GM12874 (cell line): ENCODE results near the gene ZNF587.
A peak's percentile ranks its signal among the peaks of the same experiment; 100 is the strongest.

Experiments
- CTCF ChIP-seq: IDR thresholded peaks from 2 replicates; pipeline ENCODE4 v1.5.1; 2011; ENCODE audit warnings: low read depth, mild to moderate bottlenecking, control low read depth, low read length, moderate library complexity; ENCODE audit not compliant: insufficient read depth

The ZNF587 gene

GRCh38 chr19:57820599-57820998 lies 29.1 kb upstream of the ZNF587 start:
- no peak for TF ChIP-seq CTCF

- TF ChIP-seq CTCF: no peak
These were observed 24.1 kb upstream of the ZNF587 start for GRCh38 chr19:57825511-57825910.

GRCh38 chr19:57829316-57829715 lies 20.3 kb upstream of the ZNF587 start:
- TF ChIP-seq CTCF: no peak

- TF ChIP-seq CTCF: peak; percentile 23; the same call in 1 of the 2 replicates
These were observed 19.5 kb upstream of the ZNF587 start, which contains the start of gene ZNF587B for GRCh38 chr19:57830071-57830602. ZNF587B (plus strand) TSS chr19:57830299; CDS start chr19:57830529, 230 bp downstream.

- TF ChIP-seq CTCF: no peak
These were observed 8.4 kb upstream of the ZNF587 start for GRCh38 chr19:57841122-57841763.

GRCh38 chr19:57850553-57851017 lies 926 bp downstream of the ZNF587 start:
- TF ChIP-seq CTCF: no peak

GRCh38 chr19:57867868-57868492 lies 18.3 kb downstream of the ZNF587 start:
- TF ChIP-seq CTCF: no peak
